GM18502 (cell line): Measurements from ENCODE around the gene LHPP.

ENCODE experiments used
- ATAC-seq: cut with Tn5 transposase; IDR thresholded peaks from one replicate; pipeline ENCODE4 v1.9.1; 2021; ENCODE audit warnings: mild to moderate bottlenecking; ENCODE audit not compliant: unreplicated experiment, poor library complexity

The LHPP gene

DNA sequence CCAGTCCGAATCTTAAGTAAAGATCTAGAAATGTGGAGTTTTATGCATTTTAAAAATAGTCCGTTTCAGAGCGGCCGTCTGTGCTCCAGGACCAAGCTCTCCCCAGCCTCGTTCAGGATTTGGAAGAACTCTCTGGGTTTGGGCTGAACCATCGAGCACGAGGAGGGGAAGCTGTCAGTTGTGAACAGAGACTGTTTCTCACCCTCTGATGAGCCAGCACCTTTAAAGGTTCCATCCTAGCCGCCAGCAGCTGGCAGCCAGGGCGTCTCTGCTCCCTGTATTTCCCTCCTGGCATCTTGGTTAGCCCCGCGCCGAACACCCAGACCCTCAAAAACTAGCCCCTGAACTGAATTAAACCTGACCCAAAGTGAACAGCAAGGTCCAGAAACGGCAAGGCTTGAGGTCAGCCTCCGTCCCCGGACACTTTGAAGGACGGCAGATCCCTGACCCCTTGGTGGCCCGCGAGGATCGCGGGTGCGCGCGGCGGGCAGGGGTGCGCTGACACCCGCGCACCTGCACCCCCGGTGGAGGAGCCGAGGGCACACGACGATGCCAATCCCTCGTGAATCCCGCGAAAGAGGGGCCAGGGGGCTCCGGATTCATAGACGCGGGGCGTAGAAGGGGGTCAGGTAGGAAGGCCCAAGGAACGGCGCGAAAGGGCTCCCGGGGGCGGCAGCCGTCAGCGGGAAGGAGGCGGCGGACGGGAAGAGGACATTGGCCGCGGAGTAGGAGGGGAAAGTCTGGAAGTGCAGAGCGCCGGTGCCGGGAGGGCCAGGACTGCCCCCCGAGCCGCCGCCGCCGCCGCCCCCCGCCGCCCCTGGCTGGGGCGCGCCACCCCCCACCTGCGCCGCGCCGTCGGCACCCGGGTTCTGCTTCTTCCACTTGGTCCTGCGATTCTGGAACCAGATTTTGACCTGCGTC is 14.5 kb upstream of the LHPP start:
- ATAC-seq, result no peak

DNA sequence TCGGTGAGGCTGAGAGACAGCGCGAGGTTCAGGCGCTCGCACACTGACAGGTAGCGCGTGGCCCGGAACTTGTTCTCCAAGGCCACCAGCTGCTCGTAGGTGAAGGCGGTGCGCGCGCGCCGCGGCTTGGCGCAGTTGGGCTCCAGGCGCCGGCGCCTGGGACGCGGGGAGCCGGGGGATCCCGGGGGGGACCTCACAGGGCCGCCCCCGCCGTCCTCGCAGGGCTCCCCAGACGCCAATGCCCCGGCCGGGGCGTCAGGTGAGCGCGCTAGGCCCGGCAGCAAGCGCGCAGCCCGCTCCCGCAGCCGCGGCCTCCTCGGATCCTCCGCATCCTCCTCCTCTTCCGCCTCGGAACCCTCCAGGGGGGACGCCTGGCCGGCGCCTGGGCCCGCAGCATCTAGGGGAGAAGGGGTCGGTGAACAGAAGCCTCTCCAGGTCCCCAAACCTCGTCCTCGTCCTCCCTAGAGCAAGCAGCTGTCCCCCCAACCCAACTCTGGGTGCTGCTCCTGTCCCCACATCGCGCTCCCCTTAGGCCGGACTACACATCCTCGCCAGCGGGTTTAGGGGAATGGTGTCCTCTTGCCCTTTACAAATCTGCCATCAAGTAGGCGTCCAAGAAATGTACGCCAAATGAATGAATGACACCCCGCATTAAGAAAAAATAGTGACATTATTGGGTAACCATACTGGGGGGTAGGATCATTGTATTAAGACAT is 13.7 kb upstream of the LHPP start:
- ATAC-seq, result no peak

DNA sequence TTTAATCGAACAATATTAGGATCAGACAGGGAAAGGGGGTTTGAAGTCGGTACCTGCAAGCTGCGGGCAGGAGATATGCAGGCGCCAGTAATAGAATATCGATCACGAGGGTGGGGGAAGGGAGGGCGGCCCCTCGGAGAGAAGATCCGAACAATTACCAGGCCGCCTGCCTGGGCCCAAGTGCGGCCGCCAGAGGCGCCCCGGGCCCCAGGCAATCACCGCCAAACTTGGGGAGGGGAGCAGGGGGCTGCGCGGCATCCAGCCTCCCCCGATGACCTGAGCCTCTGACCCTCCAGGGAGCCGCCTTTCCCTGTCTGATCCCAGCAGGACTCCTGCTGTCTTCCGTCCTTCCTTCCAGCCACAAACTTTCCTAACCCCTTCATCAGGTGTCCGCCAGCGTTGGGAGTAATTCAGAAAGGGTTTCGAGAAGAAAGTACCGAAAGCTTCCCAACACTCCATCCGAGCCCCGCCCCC is 12.9 kb upstream of the LHPP start:
- ATAC-seq, result no peak

DNA sequence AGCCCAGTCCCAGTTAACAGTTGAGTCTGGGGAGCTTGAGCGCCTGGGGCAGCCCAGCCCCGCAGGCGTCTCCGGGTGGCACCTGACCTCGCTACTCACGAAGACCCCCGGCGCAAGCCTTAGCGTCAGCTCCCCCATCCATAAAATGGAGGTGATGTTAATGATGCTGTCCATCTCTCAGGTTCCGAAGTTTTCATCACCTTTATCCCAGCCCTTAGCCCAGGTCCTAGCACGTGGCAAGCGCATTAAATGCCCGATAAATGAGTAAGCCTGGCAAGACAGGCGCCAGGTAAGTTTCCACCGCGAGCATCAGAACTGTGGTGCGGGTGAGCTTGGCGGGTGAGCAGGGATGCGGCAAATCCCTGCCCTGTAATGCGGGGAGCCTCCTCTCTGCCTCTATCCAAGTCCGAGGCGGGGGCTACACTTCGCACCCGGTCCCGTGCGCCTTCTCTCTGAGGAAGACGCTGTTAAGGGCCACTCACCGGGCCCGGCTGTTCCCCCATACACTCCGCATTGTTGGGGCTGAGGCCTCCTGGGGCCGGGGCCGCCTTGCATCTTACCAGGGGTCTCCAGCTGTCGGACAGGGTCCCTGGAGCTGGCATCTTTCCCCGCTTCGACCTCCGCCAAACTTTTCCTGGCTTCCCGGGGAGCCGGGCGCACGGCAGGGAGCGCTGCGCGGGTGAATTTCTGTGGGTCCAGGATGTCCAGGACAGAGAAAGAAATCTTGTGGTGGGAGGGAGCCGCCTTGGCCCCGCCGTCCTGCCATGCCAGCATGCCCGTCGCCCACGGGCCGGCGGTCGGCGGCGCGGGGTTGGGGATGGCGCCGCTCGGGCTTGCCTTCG is 12.2 kb upstream of the LHPP start:
- no peak for ATAC-seq

DNA sequence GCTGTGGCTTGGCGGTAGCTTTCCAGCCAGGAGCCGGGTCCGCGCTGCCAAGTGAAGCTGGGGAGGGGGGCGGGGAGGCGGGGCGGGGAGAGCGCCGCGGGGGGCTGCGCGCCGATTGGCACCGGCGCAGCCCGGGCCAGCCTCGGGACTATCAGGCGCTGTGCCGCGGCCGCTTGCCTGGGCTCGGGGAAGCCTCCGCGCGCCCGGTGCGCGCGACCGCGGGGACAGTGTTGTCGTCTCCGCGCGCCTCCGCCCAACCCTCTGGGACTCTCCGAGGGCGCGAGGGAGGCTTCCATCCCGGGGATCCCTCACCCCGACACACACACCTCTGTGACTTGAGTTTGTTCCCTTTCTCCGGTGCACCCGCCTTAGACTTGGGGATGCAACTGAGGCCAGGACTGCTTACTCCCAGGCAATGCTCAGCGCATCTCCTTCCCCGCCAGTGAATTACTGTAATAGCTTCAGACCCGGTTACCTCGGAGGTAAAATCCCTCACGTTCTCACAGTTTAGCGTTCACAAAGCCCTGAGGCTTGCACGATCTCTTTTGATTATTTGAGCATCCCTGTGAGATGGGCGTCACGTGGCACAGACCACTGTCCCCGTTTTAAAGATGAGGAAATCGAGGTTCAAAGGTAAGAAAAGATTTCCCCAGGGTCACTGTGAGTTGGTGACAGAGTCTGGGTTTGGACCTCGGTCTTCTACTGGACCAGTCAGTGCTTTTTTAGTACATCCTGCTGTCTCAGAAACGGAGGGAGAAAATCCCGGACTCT is 11.4 kb upstream of the LHPP start, which contains the start of gene NKX1-2:
Gene NKX1-2 (minus strand): TSS at position 24 of the 771 bp plus-strand sequence. CDS start 92 bp downstream, outside the sequence.
- ATAC-seq, result no peak

DNA sequence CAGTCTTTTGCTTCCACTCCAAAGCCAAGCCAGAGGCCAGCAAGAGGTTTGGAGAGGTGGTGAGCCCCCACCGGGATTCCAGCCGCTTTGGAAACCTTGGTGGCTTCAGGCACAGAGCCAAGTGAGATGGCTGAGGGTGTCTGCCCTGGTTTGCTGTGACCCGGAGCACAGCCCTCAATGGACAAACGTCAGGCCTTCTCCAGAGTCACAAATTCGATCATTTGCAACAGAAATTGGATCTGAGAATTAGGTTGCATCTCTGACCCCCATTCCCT is 10.9 kb upstream of the LHPP start:
- ATAC-seq, result no peak

DNA sequence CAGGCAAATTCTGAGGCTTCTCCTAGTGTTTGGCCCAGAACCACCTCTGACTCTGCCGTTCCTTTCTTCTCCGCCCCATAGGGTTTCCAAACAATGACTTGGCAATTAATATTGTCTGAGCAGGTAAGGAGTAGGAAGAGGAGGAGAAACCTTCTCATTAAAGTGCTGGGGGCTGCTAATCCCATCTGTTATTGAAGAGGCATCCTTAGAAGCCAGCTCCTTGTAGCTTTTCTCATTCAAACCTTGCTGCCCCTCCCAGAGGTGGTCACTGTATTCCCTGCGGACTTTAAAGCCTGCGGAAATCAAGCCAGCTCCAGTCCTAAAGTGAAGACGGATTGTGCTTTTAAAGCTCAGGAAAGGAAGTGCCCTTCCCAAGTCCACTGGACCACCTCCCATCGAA is 10.3 kb upstream of the LHPP start:
- no peak for ATAC-seq

DNA sequence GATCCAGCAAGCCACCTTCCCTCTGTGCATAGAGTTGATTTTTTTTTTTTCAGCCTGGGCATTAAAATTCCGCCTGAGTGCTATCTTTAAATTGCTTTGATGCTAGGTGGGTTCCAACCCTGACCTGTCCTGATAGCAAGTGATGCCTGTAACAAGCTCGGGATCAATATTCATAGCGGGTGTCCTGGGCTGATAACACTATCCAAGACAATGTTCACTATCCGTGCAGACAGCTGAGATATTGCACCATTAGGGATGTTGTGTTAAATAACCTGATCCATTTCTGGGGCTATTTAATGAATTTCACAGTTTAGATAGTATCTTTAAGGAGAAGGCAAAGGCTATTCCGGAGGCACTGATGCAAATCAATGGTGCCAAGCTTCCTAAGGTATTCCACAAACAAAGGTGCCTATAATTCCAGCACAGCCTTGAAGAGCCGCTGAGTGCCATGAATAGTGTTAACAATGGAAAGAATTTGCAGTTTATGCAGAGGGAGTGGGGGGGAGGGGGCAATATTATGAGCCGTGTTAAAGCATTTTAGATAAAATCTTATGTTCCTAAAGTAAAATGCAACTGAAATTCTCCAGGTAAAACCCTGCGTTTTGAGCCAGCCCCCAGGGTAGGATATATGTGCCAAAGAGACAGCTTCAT is 7.5 kb upstream of the LHPP start:
- no peak for ATAC-seq

DNA sequence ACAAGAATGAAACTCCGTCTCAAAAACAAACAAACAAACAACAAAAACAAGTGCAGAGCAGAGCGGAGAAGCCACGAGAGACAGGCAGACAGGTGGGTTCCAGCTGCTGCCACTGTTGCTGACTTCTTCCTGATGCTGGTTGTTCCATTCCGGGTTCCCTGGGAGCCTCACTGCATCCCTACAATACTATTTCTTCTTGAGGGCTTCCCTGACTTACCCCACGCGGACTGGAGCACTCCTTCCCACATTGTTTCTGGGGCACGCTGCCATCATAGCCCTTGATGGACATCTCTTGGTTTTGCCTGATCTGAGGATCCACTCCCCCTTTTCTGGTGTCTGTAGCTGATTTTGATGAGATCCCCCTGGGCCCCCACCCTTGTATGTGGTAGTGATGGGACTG is 6.2 kb upstream of the LHPP start:
- ATAC-seq, result no peak

DNA sequence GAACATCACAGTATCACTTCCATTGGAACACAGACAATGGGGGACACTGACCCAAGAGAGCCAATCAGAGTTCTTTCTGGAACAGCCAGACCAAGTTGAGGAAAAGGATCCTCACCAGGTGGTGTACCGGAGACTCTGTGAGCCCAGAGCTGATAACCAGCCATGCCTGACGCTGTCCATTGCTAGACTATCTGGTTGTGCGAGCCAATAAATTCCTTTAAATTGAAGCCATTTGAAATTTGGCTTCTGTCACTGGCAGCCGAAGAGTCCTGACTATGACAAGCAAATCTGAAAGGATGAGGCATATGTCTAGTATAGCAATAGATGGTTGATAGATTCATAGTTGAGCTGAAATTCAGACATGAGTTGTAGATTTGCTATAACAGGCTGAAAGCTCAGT is 3.1 kb upstream of the LHPP start:
- no peak for ATAC-seq

DNA sequence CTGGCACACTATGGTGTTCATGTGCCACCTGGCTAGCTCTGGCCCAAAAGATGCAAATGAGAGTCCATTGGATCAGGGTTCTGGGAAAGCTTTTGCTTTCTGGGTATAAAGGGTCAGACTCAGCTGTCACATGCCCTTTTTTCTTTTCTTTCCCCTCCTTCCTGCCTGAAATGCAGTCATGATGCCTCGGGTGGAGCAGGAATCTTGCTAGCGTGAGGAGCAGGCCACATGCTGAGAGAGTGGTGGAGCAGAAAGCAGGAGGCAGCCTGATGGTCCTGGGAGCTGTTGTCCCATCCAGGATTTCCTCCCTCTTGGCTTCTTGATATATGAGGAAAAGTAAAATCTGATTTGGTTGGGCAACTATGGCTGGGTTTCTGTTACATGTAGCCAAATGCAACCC is 2.7 kb upstream of the LHPP start:
- no peak for ATAC-seq

DNA sequence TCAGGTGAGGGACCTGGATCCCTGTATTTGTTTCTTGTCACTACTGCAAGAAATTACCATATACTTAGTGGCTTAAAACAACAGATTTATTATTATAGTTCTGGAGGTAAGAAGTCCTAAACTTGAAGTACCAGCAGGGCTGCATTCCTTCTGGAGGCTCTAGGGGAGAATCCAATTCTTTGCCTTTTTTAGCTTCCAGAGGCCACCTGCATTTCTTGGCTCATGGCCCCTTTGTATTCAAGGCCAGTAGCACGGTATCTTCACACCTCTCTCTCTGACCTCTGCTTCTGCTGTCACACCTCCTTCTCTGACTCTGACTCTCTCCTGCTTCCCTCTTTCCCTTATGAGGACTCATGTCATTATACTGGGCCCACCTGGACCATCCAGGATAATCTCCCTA is 2.2 kb upstream of the LHPP start:
- ATAC-seq, result no peak

DNA sequence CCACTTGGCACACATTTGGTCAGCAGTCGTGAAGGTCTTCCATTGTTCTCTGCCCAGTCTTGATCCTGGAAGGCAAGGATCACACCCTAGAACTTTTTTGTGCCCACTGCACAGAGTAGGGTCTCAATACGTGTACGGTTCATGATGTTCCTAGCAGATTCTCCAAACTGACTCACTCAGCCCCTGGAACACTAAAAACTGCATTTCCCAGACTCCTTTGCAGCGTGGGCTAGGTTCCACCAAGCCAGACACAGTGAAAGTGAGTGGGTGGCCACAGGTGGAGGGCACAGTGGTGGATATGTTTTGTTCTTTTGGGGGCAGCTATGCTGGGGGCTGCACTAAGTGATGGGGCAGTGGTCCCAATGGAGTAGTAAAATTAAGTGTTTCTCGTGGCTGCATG is 1.5 kb upstream of the LHPP start:
- ATAC-seq, result no peak

DNA sequence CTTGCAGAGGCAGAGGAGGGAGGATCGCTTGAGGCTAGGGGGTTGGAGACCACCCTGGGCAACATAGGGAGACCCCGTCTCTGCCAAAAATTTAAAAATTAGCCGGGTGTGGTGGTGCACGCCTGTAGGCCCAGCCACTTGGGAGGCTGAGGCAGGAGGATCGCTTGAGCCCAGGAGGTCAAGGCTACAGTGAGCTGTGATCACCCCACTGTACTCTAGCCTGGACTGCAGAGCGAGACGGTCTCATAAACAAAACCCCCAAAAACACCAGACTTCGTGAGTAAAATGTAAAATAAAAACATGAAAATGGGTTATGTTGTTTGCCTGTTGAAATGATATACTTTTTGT is 699 bp downstream of the LHPP start:
- no peak for ATAC-seq

DNA sequence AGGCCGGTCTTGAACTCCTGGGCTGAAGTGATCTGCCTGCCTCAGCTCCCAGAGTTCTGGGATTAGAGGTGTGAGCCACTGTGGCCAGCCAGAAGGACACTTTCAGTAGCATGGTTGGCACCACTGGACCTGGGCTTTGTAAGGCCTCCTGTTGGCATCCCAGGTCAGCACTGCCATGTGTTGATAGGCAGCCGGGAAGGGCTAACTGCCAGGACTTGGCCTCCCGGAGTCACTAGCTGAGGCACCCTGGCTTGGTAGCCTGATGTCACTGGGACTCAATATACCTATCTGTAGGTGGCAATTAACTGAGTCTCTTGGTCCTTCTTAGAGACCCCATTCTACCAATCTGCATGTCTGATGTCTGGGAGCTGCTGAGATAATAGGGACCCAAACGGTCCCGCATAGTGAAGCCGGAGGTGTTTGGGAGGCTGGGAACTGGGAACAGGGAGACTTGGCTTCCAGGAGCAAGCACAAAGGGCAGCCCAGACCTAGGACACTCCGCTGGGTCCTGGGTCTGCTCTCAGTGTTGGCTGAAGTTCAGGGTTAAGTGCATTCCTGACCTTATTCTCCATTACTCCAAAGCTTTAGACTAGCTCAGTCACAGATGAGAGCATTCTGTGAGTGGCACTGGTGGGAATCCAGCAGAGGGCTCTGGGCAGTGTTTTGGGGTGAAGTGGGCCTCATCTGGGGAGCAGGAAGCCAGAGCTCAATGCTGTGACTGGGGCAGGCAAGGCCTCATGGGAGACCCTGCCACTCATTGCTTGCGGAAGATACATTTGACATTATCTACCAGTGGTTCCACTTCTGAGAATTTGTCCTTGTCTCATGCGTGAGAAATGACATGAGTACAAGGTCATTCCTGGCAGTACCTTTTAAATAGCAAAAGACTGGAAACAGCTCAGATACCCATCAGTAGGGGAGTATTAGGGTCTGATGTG is 2.7 kb downstream of the LHPP start:
- ATAC-seq, result no peak

DNA sequence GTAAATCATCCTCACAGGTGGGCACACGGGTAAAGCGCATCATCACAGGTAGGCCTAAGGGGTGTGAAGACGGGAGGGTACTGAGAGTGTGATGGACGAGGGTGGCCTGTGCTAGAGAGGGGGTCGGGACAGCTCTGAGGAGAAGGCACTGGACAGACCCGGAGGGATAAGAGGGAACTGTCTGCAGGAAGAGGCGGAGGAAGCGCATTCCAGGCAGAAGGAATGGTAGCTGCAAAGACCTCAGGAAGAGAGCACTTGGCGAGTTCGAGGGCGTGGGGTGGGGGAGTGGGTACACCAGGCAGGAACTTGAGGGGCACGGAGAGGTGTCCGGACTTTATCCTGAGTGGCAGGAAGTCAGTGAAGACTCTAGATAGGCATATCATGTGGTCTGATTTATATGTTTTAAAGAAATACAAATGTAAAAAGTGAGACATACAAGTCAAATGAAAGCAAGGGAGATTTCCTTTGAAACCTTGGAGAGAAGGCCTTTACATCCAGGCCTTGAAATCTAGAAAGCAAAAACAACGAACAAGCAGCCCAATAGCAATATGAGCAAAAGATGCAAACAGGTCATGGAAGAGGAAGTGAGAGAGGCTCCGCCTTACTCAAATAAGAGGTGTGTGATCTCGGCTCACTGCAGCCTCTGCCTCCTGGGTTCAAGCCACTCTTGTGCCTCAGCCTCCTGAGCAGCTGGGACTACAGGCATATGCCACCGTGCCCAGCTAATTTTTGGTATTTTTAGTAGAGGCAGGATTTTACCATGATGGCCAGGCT is 3.6 kb downstream of the LHPP start:
- peak; percentile 38 for ATAC-seq

DNA sequence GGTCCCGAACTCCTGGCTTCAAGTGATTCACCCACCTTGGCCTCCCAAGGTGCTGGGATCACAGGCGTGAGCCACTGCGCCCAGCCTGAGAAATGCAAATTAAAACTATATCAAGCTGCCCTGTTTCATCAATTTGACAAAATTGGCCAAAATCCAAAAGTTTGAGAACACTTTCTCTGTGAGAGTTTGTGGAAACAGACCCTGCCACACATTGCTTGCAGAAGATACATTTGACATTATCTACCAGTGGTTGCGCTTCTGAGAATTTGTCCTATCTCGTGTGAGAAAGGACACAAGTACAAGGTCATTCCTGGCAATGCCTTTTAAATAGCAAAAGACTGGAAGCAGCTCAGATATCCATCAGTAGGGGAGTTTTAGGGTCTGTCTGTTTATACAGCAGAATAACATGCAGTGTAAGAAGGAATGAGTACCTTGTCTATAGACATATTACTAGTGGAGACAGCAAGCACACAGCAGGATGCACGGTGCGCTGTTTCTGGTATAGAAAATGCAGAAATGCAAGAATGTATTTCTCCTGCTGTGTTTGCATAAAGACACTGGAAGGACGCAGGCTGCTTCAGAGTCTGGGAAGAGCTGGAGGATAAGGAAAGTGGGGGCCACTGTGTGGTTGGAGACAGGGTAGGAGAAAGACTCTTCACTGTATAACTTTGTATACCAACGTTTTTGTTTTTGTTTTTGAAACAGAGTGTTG is 4.3 kb downstream of the LHPP start:
- ATAC-seq, result no peak
